ENCODE results near the gene TGFBR1. TPM values are rescaled to one million over a fixed set of nuclear protein-coding genes. Genes with fewer than 3 reads are reported as not detected.

TGFBR1 gene
- total RNA-seq, 1 donor from 2014 or later, result 206 TPM

- Mint-ChIP-seq H3K27me3 (ENCODE audit: unreplicated experiment) (no peaks in the 10 kb centered on the region), H3K9me3 (ENCODE audit: unreplicated experiment) (no peaks in the 10 kb centered on the region), H3K36me3 (ENCODE audit: low read depth, unreplicated experiment) (no peaks in the 10 kb centered on the region), H3K4me1 (ENCODE audit: unreplicated experiment) (no peaks in the 10 kb centered on the region), H3K27ac (ENCODE audit: unreplicated experiment) (no peak overlapping the region), H3K4me3 (ENCODE audit: unreplicated experiment) (no peak overlapping the region)
- TF ChIP-seq CTCF (IDR thresholded peaks at IDR 0.05; ENCODE audit: unreplicated experiment), result no peak
- DNase-seq (ENCODE audit: low spot score), result no peak
Observed at GRCh38 chr9:99185934-99186333, 81.0 kb downstream of the TGFBR1 start.

- TF ChIP-seq CTCF (IDR thresholded peaks at IDR 0.05; ENCODE audit: unreplicated experiment), result no peak
- no peak overlapping the region for H3K4me3 Mint-ChIP-seq (ENCODE audit: unreplicated experiment)
- no peaks in the 10 kb centered on the region for H3K36me3 Mint-ChIP-seq (ENCODE audit: low read depth, unreplicated experiment)
- no peaks in the 10 kb centered on the region for H3K9me3 Mint-ChIP-seq (ENCODE audit: unreplicated experiment)
- no peaks in the 10 kb centered on the region for H3K4me1 Mint-ChIP-seq (ENCODE audit: unreplicated experiment)
- DNase-seq (ENCODE audit: low spot score), result no peak
- no peaks in the 10 kb centered on the region for H3K27me3 Mint-ChIP-seq (ENCODE audit: unreplicated experiment)
- H3K27ac Mint-ChIP-seq (ENCODE audit: unreplicated experiment), result no peak overlapping the region
Observed at GRCh38 chr9:99187311-99187710, 82.4 kb downstream of the TGFBR1 start.

DNA sequence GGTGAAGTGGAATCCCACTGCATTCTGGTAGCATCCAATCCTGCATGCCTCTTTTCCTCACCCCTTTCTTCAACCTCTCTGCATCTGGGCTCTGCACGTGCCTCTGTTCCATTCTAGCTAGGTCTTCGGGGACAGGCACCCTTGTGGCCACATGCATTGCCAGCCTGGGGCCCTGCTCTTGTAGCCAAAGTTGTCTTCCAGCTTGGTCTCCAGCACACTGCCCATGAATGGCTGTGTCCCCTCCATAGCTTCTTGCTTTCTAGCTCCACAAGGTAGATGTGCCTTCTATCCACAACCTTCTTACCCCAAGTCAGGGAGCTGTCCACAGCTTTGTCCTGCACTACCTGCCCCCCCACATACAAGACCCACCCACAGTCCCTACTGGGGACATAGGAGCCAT lies 84.3 kb downstream of the TGFBR1 start:
- TF ChIP-seq CTCF (IDR thresholded peaks at IDR 0.05; ENCODE audit: unreplicated experiment), result no peak
- DNase-seq (ENCODE audit: low spot score), result no peak
- no peak overlapping the region for H3K27ac Mint-ChIP-seq (ENCODE audit: unreplicated experiment)
- H3K4me1 Mint-ChIP-seq (ENCODE audit: unreplicated experiment), result no peaks in the 10 kb centered on the region
- no peak overlapping the region for H3K4me3 Mint-ChIP-seq (ENCODE audit: unreplicated experiment)
- no peaks in the 10 kb centered on the region for H3K9me3 Mint-ChIP-seq (ENCODE audit: unreplicated experiment)
- no peaks in the 10 kb centered on the region for H3K27me3 Mint-ChIP-seq (ENCODE audit: unreplicated experiment)
- H3K36me3 Mint-ChIP-seq (ENCODE audit: low read depth, unreplicated experiment), result no peaks in the 10 kb centered on the region

DNA sequence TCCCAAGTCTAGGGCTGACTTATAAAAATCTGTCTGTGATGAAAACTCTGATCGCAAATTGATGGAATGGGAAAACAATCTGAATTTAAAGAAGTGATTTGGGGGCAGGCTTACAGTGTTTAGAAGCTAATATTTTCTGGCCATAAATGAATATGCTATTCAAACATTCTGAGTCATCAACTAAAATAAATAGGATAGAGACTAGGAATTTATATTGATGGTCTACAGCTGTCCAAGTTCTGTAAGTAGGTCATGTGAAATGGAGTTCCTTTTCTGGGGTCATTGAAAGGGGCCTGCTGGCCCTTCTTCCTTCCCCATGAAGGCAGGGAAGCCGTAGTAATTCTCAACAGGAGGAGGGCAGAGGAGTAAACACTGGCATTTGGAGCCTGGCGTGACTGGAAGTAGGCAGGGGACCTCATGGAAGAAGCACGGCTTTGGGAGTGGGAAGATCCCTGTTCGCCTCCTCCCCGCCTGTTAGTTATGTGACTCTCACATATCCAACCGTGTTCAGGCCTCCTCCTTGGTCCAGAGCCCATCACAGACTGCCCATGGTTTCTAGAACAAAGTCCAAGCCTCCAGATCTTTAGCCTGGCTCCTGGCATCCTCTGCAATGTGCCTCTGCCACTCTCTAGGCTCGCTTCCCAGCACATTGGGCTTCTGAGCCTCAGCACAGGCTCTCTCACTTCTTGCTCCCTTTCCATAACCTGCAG lies 85.1 kb downstream of the TGFBR1 start:
- Mint-ChIP-seq H3K27me3 (ENCODE audit: unreplicated experiment) (no peaks in the 10 kb centered on the region), H3K9me3 (ENCODE audit: unreplicated experiment) (no peaks in the 10 kb centered on the region), H3K4me3 (ENCODE audit: unreplicated experiment) (no peak overlapping the region), H3K36me3 (ENCODE audit: low read depth, unreplicated experiment) (no peaks in the 10 kb centered on the region), H3K4me1 (ENCODE audit: unreplicated experiment) (no peaks in the 10 kb centered on the region), H3K27ac (ENCODE audit: unreplicated experiment) (no peak overlapping the region)
- no peak for TF ChIP-seq CTCF (IDR thresholded peaks at IDR 0.05; ENCODE audit: unreplicated experiment)
- DNase-seq (ENCODE audit: low spot score), result no peak

DNA sequence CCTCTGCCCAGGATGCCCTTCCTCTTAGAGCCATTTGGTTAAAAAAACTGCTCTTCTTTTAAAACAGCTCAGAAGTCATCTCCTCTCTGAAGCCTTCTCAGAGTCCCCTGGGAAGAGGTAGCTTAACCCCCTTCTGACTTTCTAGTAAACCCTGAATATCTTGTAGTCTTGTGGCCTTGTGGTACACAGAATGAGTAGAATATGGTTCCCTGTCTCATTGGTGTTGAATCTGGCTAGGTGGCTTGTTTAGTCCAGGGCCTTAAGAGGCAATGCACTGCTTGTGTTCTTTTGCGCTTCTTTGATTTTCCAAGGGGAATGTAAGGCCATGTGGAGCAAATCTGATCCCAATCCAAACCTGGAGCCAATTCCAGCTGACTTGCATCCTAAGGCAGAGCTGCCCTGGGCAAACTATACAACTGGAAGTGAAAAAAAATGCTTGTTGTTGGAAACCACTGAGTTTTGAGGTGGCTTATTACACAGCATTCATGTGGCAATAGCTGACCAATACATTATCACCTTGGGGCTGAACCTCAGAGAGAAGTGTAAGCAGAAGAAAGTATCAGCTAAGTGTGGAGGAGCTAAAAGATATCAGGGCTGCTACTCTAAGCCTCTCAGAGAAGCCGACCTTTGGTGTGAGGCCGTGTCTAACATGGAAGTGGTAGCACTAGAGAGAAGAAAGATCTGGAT lies 85.8 kb downstream of the TGFBR1 start:
- TF ChIP-seq CTCF (IDR thresholded peaks at IDR 0.05; ENCODE audit: unreplicated experiment), result no peak
- no peak overlapping the region for H3K27ac Mint-ChIP-seq (ENCODE audit: unreplicated experiment)

More for the DNA sequence above, 85.8 kb downstream of the TGFBR1 start:
- no peaks in the 10 kb centered on the region for H3K36me3 Mint-ChIP-seq (ENCODE audit: low read depth, unreplicated experiment)
- no peaks in the 10 kb centered on the region for H3K9me3 Mint-ChIP-seq (ENCODE audit: unreplicated experiment)
- H3K27me3 Mint-ChIP-seq (ENCODE audit: unreplicated experiment), result no peaks in the 10 kb centered on the region
- H3K4me3 Mint-ChIP-seq (ENCODE audit: unreplicated experiment), result no peak overlapping the region
- no peaks in the 10 kb centered on the region for H3K4me1 Mint-ChIP-seq (ENCODE audit: unreplicated experiment)
- no peak for DNase-seq (ENCODE audit: low spot score)
